ENCODE results near the gene PRR15L. TPM values are rescaled to one million over a fixed set of nuclear protein-coding genes. Genes with fewer than 3 reads are reported as not detected.

PRR15L gene
- polyA plus RNA-seq, 1 experiment = not detected

DNA sequence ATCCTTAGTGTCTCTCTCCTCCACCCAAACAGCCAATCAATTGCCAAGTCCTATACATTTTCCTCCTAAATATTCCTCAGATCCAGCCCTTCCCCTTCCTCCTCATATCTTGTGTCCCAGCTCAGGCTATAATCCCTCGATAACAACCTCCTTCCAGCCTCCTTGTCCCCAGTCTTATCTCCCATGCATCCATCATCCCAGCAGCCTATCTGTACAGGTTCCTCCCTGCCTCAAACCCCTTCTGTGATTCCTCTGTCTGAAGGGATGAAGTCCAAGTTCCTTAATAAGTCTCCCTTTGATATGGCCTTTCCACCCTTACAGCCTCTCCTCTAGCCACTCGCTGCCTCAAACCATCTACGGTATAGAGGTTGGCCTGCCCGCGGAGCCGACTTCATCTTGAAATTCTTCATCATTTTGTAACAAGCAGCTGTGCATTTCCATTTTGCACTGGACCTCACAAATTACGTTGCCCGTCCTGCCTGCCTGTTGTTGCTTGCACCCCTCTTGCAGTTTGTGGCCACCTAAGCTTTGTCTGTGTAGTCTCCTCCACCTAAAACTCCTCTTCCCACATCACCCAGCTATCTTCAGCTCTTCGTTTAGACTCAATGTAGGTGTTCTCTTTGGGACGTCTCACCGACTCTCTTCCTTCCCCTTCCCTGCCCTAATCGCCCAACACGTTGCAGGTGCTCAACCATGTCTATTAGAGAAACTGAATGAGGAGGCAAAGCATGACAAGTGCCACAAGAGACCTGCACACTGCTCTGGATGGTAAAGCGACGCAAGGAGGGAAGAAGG, 12.4 kb upstream of the PRR15L start:
- ChIA-PET POLR2A (interaction anchor here (0.6 to 1.1 kb wide), 3 partner anchors 29 to 1117 kb away, joined by 3 to 18 read pairs (median 5); partner anchors contain the start of gene PNPO), CTCF (interaction anchor here (0.5 to 30.9 kb wide), 25 partner anchors 10 to 272 kb away, joined by 3 to 575 read pairs (median 6); partner anchors contain the start of genes PNPO, PRR15L and SCRN2)
- TF ChIP-seq, protein P1, sequence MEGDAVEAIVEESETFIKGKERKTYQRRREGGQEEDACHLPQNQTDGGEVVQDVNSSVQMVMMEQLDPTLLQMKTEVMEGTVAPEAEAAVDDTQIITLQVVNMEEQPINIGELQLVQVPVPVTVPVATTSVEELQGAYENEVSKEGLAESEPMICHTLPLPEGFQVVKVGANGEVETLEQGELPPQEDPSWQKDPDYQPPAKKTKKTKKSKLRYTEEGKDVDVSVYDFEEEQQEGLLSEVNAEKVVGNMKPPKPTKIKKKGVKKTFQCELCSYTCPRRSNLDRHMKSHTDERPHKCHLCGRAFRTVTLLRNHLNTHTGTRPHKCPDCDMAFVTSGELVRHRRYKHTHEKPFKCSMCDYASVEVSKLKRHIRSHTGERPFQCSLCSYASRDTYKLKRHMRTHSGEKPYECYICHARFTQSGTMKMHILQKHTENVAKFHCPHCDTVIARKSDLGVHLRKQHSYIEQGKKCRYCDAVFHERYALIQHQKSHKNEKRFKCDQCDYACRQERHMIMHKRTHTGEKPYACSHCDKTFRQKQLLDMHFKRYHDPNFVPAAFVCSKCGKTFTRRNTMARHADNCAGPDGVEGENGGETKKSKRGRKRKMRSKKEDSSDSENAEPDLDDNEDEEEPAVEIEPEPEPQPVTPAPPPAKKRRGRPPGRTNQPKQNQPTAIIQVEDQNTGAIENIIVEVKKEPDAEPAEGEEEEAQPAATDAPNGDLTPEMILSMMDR (IDR thresholded peaks at IDR 0.05; ENCODE audit: insufficient read depth, low read depth, low read length) = no peak

DNA sequence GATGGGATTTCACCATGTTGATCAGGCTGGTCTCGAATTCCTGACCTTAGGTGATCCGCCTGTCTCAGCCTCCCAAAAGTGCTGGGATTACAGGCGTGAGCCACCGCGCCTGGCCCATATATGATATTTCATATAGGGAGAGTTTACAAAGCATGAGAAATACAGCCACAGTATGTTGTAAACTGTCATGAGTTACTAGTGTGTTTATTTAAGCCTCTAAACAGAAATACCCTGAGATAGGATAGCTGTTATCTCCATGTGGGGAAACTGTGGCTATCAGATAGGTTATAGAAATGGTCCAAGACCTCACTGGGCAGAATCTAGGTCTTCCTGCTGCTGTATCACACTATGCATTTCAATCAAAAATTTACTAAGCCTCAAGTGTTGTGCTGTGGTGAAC, 11.2 kb upstream of the PRR15L start:
- POLR2A ChIA-PET = no interaction called here
- TF ChIP-seq, protein P1 (IDR thresholded peaks at IDR 0.05; ENCODE audit: insufficient read depth, low read depth, low read length) = no peak

More for the DNA sequence above, 12.4 kb upstream of the PRR15L start:
- Histone ChIP-seq H3K4me3 (ENCODE audit: low read depth, low read length) (peak overlapping the region; percentile 25), H3K36me3 (ENCODE audit: control insufficient read depth, insufficient read depth, low read length) (peaks cover 2% of the 10 kb centered on the region), H3K27me3 (ENCODE audit: control insufficient read depth, insufficient read depth, low read length) (no peaks in the 10 kb centered on the region)
- no peak for DNase-seq (ENCODE audit: low read depth)

DNA sequence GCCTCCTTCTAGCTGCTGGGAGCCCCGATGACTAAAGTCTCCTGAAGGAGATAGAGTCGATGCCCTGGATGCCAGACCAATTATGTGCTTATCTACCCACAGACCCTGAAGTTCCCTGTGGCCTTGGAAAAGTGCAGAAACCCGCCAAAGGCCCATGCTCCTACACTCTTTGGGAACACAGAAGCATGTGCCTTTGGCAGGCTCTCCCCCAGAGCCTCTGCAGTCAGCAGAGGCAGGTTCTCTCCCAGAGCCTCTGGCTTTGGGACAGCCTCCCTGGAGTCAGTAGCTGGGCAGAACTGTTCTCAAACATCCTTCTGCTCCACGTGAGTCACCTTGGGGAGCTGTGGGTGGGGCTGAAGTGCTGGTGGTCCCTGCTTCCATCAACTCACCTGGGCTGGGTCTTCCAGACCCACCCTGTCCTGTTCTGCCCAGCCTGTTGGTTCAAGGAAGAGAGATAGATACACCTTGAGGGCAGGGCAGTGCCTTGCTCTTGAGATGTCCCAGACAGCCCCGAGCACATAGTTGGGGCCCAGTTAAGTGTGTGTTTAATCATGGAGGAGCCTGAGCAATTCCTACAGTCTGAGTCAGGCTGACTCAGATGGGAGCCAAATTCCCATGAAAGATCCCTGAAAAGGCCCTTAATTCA, 10.0 kb upstream of the PRR15L start:
- POLR2A ChIA-PET = no interaction called here

More for the DNA sequence above, 11.2 kb upstream of the PRR15L start:
- no peaks in the 10 kb centered on the region for H3K27me3 ChIP-seq (ENCODE audit: control insufficient read depth, insufficient read depth, low read length)
- CTCF ChIA-PET = interaction anchor here (1.4 to 30.9 kb wide), 6 partner anchors 9 to 128 kb away, joined by 3 to 575 read pairs (median 8); partner anchors contain the start of genes PNPO, PRR15L and SCRN2
- no peaks in the 10 kb centered on the region; the same call in 1 of the 2 replicates for H3K36me3 ChIP-seq (ENCODE audit: control insufficient read depth, insufficient read depth, low read length)
- no peak for DNase-seq (ENCODE audit: low read depth)
- H3K4me3 ChIP-seq (ENCODE audit: low read depth, low read length) = no peak overlapping the region

DNA sequence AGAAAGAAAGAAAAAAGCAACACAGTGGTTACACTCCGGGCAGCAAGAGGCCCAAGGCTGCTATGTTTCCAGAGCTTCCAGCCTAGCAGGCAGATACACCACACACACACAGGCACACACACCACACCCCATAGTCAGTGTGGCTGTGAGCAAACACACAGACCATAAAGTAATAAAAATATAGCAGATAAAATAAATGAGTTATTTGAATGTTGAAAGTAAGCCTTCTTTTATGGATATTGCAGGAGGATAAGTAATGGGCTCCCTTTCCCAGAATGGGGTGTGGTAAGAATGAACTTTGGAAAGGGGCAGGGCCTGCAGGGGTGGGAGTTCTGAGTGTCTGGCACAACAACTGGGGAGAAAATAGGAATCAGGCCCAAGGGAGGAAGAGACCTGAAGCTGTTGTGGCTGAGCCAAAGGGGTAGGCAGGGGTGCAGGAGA, 8.4 kb upstream of the PRR15L start:
- no peak overlapping the region for H3K4me3 ChIP-seq (ENCODE audit: low read depth, low read length)
- no peaks in the 10 kb centered on the region for H3K36me3 ChIP-seq (ENCODE audit: control insufficient read depth, insufficient read depth, low read length)
- no peaks in the 10 kb centered on the region for H3K27me3 ChIP-seq (ENCODE audit: control insufficient read depth, insufficient read depth, low read length)
- POLR2A ChIA-PET = no interaction called here
- TF ChIP-seq, protein P1 (IDR thresholded peaks at IDR 0.05; ENCODE audit: insufficient read depth, low read depth, low read length) = no peak
- DNase-seq (ENCODE audit: low read depth) = no peak
- CTCF ChIA-PET = interaction anchor here (1.5 to 30.9 kb wide), 4 partner anchors 13 to 123 kb away, joined by 4 to 575 read pairs (median 192); partner anchors contain the start of genes PNPO and PRR15L

More for the DNA sequence above, 10.0 kb upstream of the PRR15L start:
- TF ChIP-seq, protein P1 (IDR thresholded peaks at IDR 0.05; ENCODE audit: insufficient read depth, low read depth, low read length) = no peak
- Histone ChIP-seq H3K36me3 (ENCODE audit: control insufficient read depth, insufficient read depth, low read length) (no peaks in the 10 kb centered on the region), H3K4me3 (ENCODE audit: low read depth, low read length) (no peak overlapping the region), H3K27me3 (ENCODE audit: control insufficient read depth, insufficient read depth, low read length) (no peaks in the 10 kb centered on the region)
- no peak for DNase-seq (ENCODE audit: low read depth)
- CTCF ChIA-PET = interaction anchor here (1.4 to 30.9 kb wide), 7 partner anchors 8 to 127 kb away, joined by 4 to 575 read pairs (median 8); partner anchors contain the start of genes PNPO, PRR15L and SCRN2

DNA sequence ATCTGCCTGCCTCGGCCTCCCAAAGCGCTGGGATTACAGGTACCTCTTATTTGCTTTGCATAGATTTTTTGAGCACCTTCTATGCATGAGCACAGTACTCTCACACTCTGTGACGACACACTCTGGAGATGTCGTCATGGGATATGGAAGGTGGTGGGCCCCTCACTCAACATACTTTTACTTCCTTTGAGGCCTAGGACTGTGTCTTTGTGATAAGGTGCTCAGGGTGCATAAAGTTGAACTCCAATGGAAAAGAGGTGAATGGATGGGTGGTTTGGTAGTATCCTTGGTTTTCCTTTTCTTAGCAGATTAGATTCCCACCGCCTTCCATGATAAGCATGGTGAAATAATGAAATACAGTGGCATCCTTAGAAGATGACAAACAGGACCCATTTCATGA, 7.2 kb upstream of the PRR15L start:
- Histone ChIP-seq H3K36me3 (ENCODE audit: control insufficient read depth, insufficient read depth, low read length) (no peaks in the 10 kb centered on the region), H3K27me3 (ENCODE audit: control insufficient read depth, insufficient read depth, low read length) (no peaks in the 10 kb centered on the region), H3K4me3 (ENCODE audit: low read depth, low read length) (no peak overlapping the region)
- ChIA-PET POLR2A (no interaction called here), CTCF (interaction anchor here (1.0 to 14.9 kb wide), 3 partner anchors 16 to 35 kb away, joined by 3 to 380 read pairs (median 9); partner anchors contain the start of genes PNPO and PRR15L)
- TF ChIP-seq, protein P1 (IDR thresholded peaks at IDR 0.05; ENCODE audit: insufficient read depth, low read depth, low read length) = no peak
- DNase-seq (ENCODE audit: low read depth) = no peak

All from BJ (cell line).